Mesendoderm (in vitro differentiated cells): Measurements from ENCODE around the gene NPY4R.
"Not testable (repeated sequence)": the region's sequence is repeated elsewhere in the genome, so short reads cannot be mapped to it uniquely, and the experiment has no call there.

Source experiments
- DNase-seq: peaks from one replicate; pipeline ENCODE4 v3.0.0; 2013
- H2AK5ac ChIP-seq: 2 replicates; pipeline ENCODE4 v1.6.1; 2013; ENCODE audit warnings: low read length, inconsistent platforms
- H2BK120ac ChIP-seq: 2 replicates; pipeline ENCODE4 v1.6.1; 2013; ENCODE audit warnings: low read depth, mild to moderate bottlenecking, low read length, moderate library complexity, mixed read lengths
- H2BK15ac ChIP-seq: replicated peaks from 2 replicates; pipeline ENCODE4 v1.6.1; 2013; ENCODE audit warnings: low read depth, mild to moderate bottlenecking, moderate library complexity
- H2BK5ac ChIP-seq: 2 replicates; pipeline ENCODE4 v1.6.1; 2013; ENCODE audit warnings: low read length, inconsistent platforms
- H3K18ac ChIP-seq: 2 replicates; pipeline ENCODE4 v1.6.1; 2013; ENCODE audit warnings: mild to moderate bottlenecking, low read length, mixed read lengths
- H3K23ac ChIP-seq: one replicate; pipeline ENCODE4 v1.6.1; 2013; ENCODE audit warnings: low read length
- H3K27ac ChIP-seq: 2 replicates; pipeline ENCODE4 v1.5.1; 2013; ENCODE audit warnings: low read depth, mild to moderate bottlenecking, inconsistent platforms, low read length, moderate library complexity
- H3K27me3 ChIP-seq: 2 replicates; pipeline ENCODE4 v1.6.1; 2013; ENCODE audit warnings: low read length, control low read depth, mild to moderate bottlenecking, inconsistent platforms; ENCODE audit not compliant: insufficient read depth, poor library complexity
- H3K36me3 ChIP-seq: 2 replicates; pipeline ENCODE4 v1.6.1; 2013; ENCODE audit warnings: low read length, inconsistent platforms; ENCODE audit not compliant: control insufficient read depth, insufficient read depth
- H3K4ac ChIP-seq: one replicate; pipeline ENCODE4 v1.6.1; 2013; ENCODE audit warnings: low read depth, mild to moderate bottlenecking, low read length, moderate library complexity
- H3K4me1 ChIP-seq: 2 replicates; pipeline ENCODE4 v1.6.1; 2013; ENCODE audit warnings: low read depth, low read length, inconsistent platforms; ENCODE audit not compliant: control insufficient read depth
- H3K4me2 ChIP-seq: 2 replicates; pipeline ENCODE4 v1.6.1; 2013; ENCODE audit warnings: low read length
- H3K4me3 ChIP-seq: 2 replicates; pipeline ENCODE4 v1.5.1; 2013; ENCODE audit warnings: mild to moderate bottlenecking, low read length
- H3K56ac ChIP-seq: one replicate; pipeline ENCODE4 v1.6.1; 2013; ENCODE audit warnings: low read length
- H3K79me1 ChIP-seq: 2 replicates; pipeline ENCODE4 v1.6.1; 2013; ENCODE audit warnings: low read length, inconsistent platforms
- H3K79me2 ChIP-seq: 2 replicates; pipeline ENCODE4 v1.6.1; 2013; ENCODE audit warnings: mild to moderate bottlenecking, low read length; ENCODE audit not compliant: control insufficient read depth, insufficient read depth
- H3K9ac ChIP-seq: 2 replicates; pipeline ENCODE4 v1.6.1; 2013; ENCODE audit warnings: low read length, inconsistent platforms
- H4K5ac ChIP-seq: one replicate; pipeline ENCODE4 v1.6.1; 2013; ENCODE audit warnings: low read length
- H4K8ac ChIP-seq: one replicate; pipeline ENCODE4 v1.6.1; 2013; ENCODE audit warnings: low read depth, mild to moderate bottlenecking, control low read depth, low read length, moderate library complexity
- WGBS: extraction: QIAGEN DNeasy Blood & Tissue Kit; methylation state at CpG from one replicate; pipeline ENCODE4 v1.1.7; 2013; ENCODE audit warnings: low lambda C conversion rate, missing lambda C conversion rate; ENCODE audit not compliant: insufficient coverage; ENCODE audit errors: extremely low coverage; 5-methylcytosine and 5-hydroxymethylcytosine counted together

NPY4R gene

GRCh38 chr10:46468119-46468809 is 2.5 kb upstream of the NPY4R start:
- H2BK15ac ChIP-seq, H3K9ac ChIP-seq, H3K36me3 ChIP-seq, H3K23ac ChIP-seq, H4K5ac ChIP-seq, H3K18ac ChIP-seq, H3K56ac ChIP-seq, H2AK5ac ChIP-seq, H3K79me2 ChIP-seq, H3K27ac ChIP-seq, H3K79me1 ChIP-seq, H3K4me3 ChIP-seq, H3K4me2 ChIP-seq, H3K4ac ChIP-seq, H3K4me1 ChIP-seq, H3K27me3 ChIP-seq, DNase-seq, H4K8ac ChIP-seq, H2BK120ac ChIP-seq, H2BK5ac ChIP-seq: not testable (repeated sequence)
- WGBS: no CpG with 5 or more reads among the region's 4 CpGs

- WGBS: no CpG with 5 or more reads among the region's 2 CpGs
- not testable (repeated sequence) for H3K23ac ChIP-seq, H3K4ac ChIP-seq, H3K4me3 ChIP-seq, H3K27me3 ChIP-seq, H2AK5ac ChIP-seq, H3K27ac ChIP-seq, H3K36me3 ChIP-seq, H3K4me1 ChIP-seq, H3K79me2 ChIP-seq, H2BK120ac ChIP-seq, H2BK5ac ChIP-seq, DNase-seq, H2BK15ac ChIP-seq, H3K56ac ChIP-seq, H4K5ac ChIP-seq, H4K8ac ChIP-seq, H3K18ac ChIP-seq, H3K9ac ChIP-seq, H3K4me2 ChIP-seq, H3K79me1 ChIP-seq
These were observed 2.1 kb downstream of the NPY4R start for GRCh38 chr10:46463608-46464007.

- H3K9ac ChIP-seq, H4K5ac ChIP-seq, H3K56ac ChIP-seq, H3K4me2 ChIP-seq, H3K79me1 ChIP-seq, H3K18ac ChIP-seq, H2AK5ac ChIP-seq, H3K27me3 ChIP-seq, H3K4me1 ChIP-seq, H4K8ac ChIP-seq, H3K79me2 ChIP-seq, H3K23ac ChIP-seq, H2BK15ac ChIP-seq, H2BK5ac ChIP-seq, H3K4ac ChIP-seq, H3K27ac ChIP-seq, DNase-seq, H3K4me3 ChIP-seq, H2BK120ac ChIP-seq, H3K36me3 ChIP-seq: not testable (repeated sequence)
- WGBS: no CpG with 5 or more reads among the region's 10 CpGs
These were observed 3.5 kb downstream of the NPY4R start for GRCh38 chr10:46462276-46462675.

- H2BK15ac ChIP-seq, H3K23ac ChIP-seq, H4K8ac ChIP-seq, H3K9ac ChIP-seq, H4K5ac ChIP-seq, H3K4me1 ChIP-seq, H3K56ac ChIP-seq, H3K4me3 ChIP-seq, H3K79me1 ChIP-seq, H3K27me3 ChIP-seq, H3K18ac ChIP-seq, H3K27ac ChIP-seq, H2AK5ac ChIP-seq, H2BK120ac ChIP-seq, H3K79me2 ChIP-seq, H3K4me2 ChIP-seq, DNase-seq, H2BK5ac ChIP-seq, H3K36me3 ChIP-seq, H3K4ac ChIP-seq: not testable (repeated sequence)
- no CpG with 5 or more reads among the region's 7 CpGs for WGBS
These were observed 6.2 kb downstream of the NPY4R start for GRCh38 chr10:46459579-46459978.

GRCh38 chr10:46457071-46457470 is 8.7 kb downstream of the NPY4R start:
- H3K79me2 ChIP-seq, H4K5ac ChIP-seq, H3K27me3 ChIP-seq, H4K8ac ChIP-seq, H3K4ac ChIP-seq, H3K9ac ChIP-seq, DNase-seq, H3K36me3 ChIP-seq, H3K4me3 ChIP-seq, H3K4me2 ChIP-seq, H2BK120ac ChIP-seq, H2BK15ac ChIP-seq, H3K18ac ChIP-seq, H2AK5ac ChIP-seq, H2BK5ac ChIP-seq, H3K27ac ChIP-seq, H3K4me1 ChIP-seq, H3K79me1 ChIP-seq, H3K23ac ChIP-seq, H3K56ac ChIP-seq: not testable (repeated sequence)
- no CpG with 5 or more reads among the region's 3 CpGs for WGBS

GRCh38 chr10:46455992-46456391 is 9.8 kb downstream of the NPY4R start:
- H3K56ac ChIP-seq, H2BK15ac ChIP-seq, H3K79me1 ChIP-seq, H2BK120ac ChIP-seq, H3K23ac ChIP-seq, H2AK5ac ChIP-seq, H3K79me2 ChIP-seq, H3K4ac ChIP-seq, H3K36me3 ChIP-seq, H3K4me3 ChIP-seq, H3K18ac ChIP-seq, H4K8ac ChIP-seq, H3K9ac ChIP-seq, H3K4me1 ChIP-seq, H3K4me2 ChIP-seq, H3K27me3 ChIP-seq, DNase-seq, H3K27ac ChIP-seq, H2BK5ac ChIP-seq, H4K5ac ChIP-seq: not testable (repeated sequence)
- WGBS: no CpG with 5 or more reads among the region's 2 CpGs
